Right lung (tissue), 5 donors: ENCODE measurements around the gene S100A10. TPM values are rescaled to one million over a fixed set of nuclear protein-coding genes. Genes with fewer than 3 reads are reported as not detected.

ENCODE experiments used
- DNase-seq, 2 donors: peaks; one replicate each; pipeline ENCODE4 v3.0.0-alpha.2; 2013
- polyA plus RNA-seq, 5 donors: library from polyadenylated mRNA; unstranded; fragments of 120-200 nt; gene quantifications; one replicate each; pipeline versions ENCODE4 v1.2.1 to v1.2.3, GENCODE V29; 2013; ENCODE audit warnings: inconsistent platforms in 1 of 5, low replicate concordance in 1 of 5; ENCODE audit not compliant: insufficient read length in 5 of 5, insufficient read depth in 1 of 5

The S100A10 gene
- polyA plus RNA-seq, 5 donors: 395 to 598 (median 451) TPM

DNA sequence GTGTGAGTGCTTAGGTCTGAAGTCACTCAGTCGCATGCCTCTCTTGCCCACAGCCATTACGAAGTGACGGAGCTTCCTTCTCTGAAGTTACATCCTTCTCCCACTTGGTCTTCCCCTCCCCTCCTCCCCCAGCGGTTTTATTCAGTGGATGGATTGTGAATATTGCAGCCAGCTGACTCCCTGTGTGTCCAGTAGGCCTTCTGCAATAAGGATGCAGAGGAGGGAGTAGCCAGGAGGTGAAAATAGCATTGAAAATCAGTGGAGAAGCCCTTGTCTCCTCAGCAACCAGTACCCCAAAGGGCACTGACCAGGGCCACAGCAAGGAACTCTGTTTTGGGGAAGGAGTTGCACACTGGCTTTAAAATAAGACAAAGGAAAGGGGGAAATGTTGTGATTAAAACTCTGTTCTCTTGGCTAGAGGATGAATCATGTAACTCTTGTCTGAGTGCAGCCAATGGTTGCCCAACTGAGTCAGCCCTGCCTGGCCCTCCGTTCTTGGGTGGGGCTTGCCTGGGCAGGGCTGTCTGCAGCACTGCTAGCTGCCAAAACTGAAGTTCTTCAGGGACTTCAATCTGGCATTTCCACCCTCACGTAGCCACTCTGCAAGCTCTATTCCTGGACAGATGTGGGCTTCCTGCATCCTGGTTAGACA, 4.3 kb downstream of the S100A10 start:
- DNase-seq: no peak

DNA sequence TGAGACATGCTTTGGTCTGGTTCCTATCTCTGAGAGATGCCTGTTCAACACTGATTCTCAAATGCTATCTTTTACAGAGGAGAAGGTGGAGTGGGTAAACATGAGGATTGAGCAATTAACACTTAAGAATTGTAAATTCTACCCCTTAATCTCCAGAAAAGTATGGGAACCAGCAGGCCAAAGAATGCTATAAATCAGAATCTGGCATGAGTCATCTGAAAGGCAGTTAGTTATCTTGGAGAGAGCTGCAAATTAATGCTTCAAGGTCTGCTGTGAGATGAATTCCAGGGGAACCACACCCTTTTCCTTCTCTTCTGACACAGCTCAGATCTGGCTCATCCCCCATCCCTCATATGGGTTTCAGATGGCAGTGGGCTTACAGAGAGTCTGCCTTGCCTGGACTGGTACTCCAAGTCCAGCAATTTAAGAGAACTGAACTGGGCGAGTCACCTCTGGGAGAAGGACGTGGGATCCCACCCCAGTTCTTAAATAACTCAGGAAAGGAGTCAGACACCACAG, 5.2 kb downstream of the S100A10 start:
- no peak for DNase-seq

DNA sequence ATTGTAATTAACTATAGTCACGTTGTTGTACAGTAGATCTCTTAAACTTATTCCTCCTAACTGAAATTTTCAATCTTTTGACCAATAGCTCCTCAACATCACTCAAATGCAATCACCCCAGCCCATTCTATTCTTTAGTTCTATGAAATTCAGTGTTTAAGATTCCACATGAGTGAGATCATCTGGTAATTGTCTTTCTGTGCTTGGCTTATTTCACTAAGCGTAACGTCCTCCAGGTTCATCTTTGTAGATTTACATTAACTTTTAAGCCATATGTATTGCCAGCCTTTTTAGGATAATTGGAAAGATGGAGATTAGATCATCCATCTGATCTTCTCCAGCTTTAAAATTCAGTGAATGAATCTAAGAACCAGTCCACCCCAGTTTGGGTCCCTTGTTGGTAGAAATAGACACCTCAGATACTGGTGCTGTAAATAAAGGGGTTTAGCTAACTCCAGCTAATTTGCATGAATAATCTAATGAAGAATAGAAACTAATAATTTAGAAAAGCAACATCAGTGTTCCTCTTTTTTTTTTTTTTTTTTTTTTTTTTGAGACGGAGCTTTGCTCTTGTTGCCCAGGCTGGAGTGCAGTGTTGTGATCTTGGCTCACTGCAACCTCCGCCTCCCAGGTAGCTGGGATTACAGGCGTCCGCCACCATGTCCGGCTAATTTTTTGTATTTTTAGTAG, 7.0 kb downstream of the S100A10 start:
- DNase-seq: no peak

DNA sequence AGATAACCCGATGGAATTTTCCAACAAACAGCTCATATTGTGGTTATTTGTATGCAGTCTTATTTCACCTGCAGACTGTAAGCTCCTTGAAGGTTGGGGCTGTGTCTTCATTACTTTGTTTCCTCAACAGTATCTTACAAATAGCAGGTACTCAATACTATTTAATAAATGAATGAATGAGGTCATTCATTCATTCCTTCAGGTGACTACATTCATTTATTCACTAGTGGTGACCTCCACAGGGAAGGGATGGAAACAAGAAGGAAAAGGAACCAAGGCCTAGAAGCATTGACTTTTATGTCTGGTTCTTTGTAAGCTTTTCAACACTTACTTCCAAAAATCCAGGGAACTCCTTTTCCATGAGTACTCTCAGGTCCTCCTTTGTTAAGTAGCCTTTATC, 7.9 kb downstream of the S100A10 start:
- DNase-seq: no peak

DNA sequence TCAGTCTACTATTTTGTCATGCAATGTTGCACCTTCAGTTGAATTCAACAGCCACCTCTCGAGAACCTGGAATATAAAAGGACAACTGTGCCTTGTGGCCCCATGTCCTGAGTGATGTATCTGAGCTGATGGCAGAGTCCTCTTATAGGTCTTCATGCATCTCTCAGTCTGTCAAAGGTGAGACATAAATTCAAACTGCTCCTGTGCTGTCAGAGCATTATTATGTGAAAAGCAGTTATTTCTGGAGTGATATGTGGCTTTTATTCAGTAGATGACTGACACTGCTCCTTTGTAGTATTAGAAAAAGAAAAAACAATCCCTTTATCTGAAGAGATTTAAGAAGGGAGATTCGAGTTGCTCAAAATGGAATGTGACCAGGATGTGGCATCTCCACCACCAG, 8.4 kb downstream of the S100A10 start:
- no peak for DNase-seq

DNA sequence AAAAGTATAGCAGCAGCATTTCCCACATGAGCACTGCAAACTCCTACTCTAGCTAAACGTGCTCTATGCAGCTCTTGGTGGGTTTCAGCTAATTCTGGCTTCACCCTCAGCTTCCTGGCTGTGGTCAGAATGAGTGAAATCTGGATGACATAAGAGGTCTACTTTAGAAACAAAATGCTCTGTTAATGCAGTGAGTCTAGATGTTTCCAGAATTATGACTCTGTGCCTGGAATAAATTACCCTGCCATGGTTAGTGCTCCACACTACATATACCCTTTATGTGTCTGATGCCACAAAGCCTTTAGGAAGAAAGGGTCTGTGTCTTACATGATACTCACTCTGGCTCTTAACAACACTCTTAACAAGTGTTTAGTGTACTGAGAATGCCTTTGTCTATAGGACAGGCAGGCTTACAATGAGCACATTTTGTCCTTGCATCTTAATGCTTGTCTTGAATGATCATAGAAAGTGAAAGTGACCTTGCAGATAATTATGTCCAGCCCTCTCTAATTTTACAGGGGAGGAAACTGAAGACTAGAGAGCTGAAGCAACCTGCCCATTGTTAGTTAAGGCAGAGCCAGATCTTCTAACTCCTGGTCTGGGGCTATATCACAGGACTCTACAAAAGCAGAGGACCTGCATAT, 9.2 kb downstream of the S100A10 start:
- DNase-seq: no peak

DNA sequence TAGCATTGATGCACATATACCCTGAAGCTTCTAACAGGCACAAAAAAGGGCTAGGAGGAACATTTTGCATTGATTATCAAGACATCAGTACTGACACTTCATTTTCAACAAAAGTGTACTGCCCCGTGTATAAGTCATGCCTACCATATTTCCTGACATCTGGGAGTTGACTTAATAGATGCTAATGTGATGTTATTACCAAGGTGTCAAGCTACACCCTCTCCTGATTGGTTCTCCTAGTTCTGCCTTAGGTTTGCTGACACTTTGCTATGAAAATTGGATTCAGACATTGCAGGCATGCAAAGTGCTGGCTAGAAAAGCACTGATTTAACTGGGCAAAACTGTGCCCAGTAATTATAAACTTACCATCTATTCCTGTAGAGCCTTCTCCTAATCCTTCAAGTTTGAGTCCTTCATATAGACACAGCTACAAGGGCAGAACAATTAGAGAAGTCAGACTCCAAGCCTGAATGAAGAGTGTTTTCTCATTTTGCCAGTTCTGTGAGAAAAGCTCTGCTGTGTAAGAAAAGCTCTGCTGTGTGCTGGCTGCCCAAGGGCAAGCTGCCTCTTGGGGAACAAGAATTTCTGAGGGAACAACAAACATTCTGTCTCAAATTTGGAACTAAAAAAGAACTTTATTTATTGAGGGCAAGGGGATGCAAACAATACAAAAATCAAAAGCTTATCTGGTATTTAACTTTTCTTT, 11.2 kb downstream of the S100A10 start:
- no peak for DNase-seq

DNA sequence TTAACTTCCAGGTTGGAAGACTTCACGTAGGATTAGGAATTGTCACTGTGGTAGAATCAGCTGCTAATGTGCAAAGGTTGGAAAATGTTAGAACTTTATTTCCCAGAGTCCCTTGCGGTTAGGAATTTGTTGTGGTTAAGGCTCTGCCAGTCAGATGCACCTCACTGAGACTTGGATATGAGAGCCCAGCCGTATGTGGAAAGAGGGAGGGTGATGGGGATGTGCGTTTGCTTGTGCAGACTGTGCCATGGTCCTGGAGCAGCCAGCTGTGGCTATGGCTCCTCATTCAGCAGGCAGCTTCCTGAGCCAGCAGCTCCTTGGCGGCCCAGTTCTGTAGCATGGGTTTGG, 12.5 kb downstream of the S100A10 start:
- no peak for DNase-seq

DNA sequence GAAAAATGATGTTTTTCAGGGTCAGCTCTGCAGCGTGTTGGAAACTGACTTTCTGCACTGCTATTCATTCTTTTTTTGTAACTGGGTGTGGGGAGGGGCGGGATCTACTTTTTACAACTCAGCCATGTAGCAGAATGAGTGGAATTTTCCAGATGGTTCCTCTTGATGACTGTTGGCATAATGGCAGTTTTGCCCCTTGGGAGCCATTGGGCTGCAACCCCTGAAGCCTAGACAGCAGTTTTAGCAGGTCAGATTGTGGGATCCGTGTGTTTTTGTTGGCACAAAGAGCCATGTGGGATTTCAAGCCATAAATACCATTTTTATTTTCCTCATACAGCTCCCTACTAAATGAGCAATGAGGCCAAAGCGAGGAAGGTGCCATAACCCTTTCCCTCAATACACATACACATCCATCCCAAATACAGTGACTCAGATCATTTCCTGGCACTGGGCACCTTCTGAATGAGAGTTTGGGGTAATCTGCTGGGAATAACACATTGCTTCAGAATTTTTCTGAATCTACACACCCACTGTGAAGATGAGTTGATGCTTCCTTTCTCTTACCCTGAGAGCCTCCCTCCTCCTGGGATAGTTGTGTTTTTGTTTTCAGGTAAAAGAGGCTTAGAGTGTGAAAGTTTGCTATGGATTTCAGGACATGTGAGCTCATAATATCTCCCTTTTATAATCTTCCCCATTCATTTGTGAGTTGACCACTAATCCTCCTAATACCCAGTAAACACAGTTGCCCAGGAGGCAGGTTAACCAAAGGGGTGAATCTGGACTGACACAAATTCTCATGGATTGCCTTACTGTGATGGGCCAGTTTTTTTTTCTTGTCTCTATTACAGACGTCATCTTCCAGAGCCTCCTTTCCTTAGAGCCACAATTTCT, 13.1 kb downstream of the S100A10 start:
- no peak for DNase-seq

DNA sequence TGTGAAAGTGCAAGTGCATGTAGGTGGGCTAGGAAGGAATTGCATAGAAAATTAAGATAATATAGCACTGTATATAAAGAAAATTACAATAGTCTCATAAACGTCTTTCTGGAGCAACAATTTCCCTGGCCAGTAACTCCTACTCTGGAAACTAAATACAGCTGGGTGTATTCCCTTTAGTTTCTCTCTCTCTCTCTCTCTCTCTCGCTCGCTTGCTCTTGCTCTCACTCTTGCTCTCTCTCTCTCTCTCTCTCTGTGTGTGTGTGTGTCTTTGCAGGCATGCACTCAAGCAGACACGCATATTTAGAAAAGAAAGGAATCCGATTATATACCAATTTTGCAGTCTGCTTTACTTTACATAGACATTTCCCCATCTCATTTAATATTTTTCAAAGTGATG, 14.7 kb downstream of the S100A10 start:
- no peak for DNase-seq

DNA sequence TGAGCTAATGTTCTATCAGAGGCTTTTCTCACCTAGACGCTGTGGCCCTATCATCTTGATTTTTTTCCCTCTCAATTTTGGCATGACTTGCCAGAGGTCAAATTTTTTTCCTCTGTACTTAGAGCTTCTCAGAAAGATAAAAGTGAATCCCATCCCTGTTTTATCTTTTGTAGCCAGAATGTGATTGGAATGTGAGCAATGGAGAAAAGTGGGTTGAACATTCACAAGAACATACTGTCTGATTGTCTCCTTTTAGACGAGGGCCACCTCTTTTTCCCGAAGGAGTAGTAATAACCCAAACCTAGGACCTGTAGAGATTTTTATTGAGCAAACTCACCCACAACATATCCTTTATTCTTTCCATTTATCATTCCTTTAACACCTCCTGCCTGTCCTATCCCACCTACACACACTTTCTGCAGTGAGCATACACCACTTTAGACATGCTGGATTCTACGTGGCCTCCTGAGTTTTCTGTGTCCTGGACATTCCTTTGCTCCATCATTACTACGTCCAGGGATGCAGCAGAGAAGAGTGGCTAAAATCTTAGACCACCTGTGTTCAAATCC, 15.9 kb downstream of the S100A10 start:
- no peak for DNase-seq

DNA sequence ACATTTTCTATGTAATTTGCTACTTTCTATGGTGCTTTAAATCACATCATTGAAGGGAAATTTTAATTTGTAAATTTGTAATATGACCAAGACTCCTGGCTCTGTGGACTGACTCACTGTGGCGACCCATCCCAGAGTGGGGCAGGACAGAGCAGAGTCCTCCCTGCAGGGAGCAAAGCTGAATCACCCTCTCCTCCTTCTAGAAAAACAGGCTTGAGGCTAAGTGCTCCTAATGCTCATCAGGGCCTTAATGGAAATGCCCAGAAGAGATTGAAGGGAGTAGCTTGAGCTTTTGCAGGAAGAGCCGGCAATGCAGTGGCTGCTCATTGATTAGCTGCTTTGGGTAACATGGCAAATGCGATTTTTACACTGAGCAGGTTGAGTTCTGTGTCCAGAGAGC, 16.8 kb downstream of the S100A10 start:
- no peak for DNase-seq

DNA sequence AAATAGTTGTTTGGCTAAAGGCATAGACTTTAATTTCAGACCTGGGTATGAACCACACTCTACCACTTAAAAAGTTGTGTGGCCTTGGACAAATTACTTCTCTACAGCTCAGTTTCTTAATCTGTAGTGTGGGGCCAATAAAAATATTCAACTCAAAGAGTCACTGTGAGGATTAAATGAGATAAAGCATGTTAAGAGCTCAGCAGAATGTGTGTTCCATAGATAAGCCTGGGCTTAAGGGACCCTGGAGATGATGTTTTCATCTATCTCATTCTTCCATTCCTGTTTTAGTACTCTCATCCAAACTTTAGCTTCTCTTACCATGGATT, 17.7 kb downstream of the S100A10 start:
- no peak for DNase-seq

DNA sequence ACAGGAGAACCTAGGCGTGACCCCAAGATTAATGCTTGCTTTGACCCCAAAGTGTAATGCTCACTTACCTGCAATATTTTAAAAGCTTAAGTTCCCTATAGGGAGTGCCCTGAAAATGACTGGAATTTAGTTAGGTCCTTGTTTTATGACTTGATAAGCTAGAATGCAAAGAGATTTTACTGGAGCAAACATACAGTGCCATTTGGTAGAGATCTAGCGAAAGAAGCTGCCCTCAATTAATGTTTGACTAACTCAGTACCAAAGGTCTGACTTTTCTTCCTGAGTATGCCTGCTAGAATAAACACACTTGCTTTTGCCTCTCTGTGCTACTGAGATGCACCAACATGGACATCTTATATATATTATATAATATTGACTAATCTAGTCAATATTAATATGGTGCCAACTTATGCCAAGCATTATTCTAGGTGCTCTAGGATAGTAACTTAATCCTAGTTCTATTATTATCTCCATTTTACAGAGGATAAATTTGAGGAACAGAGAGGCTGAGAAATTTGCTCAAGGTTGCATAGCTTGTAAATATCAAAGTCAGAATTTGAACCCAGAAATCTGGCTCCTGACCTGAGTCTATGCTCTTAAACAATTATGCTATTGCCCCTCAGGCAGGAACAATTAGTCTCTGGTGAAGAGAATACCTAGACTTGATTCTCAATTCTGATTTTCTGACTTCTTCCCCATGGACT, 18.2 kb downstream of the S100A10 start:
- no peak for DNase-seq

DNA sequence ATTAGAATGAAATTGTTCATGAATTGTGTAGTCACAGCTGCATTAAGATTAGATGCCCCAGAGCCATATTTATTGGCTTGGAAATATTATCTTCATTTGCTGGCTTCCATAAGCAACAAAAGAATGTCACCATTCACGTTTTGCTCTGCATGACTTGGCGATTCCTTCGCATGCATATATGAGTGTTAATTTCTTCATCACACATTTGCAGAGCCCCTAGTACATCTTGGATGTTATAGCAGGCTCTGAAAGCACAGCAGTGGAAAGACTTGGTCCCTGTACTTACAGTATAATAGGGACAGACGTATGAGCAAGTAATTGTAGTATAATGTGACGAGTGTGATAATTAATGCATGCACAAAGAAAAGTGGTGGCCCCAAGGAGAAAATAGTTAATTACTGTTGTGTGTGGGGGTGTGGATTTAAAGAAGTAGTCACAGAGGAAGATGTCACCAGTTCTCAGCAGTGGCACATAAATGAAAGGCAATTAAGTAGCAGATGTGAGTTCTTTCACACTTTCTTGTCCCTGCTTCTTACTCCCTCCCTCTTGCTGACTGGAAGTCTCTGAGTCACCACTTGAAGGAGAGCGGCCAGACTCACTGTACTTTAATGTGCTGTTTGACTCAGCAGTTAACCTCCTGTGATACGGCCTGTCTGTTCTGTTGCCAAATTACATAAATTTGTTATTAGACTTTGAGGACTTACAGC, 21.0 kb downstream of the S100A10 start:
- DNase-seq: peak; percentile 86 to 91

DNA sequence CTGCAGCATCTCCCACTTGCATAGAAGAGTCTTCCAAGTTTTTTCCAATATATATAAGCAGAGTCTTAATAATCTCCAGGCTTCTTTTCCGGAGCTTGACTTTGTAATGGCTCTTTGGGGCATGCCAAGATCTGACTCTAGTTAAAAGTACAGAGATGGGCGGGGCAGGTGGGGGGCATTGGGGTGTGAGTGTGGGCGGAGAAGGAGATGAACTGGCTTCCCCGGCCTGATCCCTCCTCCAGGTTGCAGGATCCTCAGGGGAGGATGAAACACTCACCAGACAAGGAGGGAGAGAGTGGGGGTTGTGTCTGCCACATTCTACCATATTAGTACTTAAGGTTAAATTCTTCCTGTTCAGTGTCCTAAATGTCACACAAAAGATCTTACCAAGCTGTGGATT, 23.0 kb downstream of the S100A10 start:
- DNase-seq: no peak

DNA sequence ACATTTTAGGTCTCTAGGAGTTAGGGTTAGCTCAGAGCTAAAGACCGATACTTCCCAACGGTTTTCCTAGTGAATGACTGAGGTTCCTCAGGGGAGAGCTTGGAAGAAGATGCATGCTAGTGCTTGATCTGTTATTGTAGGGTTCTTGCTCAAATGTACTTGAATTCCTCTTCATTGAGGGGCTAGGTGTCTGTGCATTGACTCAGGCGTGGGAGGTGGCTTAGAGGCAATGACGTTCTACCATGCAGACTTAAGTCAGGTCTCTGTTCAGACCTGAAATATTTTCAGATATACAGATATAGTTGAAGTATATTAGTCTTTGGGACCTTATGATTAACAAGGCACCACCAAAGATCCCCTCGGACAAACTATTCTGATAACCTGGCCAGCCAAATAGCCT, 23.5 kb downstream of the S100A10 start:
- DNase-seq: no peak

DNA sequence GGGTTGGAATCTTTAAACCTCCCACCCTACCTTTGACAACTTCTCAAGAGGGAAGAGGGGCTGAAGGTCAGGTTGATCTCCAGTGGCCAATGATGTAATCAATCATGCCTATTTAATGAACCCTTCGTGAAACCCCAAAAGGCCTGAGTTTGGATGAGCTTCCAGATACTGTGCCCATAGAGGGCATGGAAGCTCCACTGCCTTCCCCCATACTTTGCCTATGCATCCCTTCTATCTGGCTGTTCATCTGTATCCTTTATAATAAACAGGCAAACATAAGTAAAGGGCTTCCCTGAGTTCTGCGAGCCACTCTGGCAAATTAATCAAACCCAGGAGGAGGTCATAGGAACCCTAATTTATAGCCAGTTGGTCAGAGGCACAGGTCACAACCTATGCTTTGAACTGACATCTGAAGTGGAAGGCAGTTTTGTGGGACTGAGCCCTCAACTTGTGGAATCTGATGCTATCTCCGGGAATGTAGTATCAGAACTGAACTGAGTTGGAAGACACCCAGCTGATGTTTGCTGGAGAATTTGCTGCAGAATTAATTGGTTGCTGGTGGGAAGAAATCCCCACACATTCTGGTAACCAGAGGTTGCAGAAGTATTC, 24.8 kb downstream of the S100A10 start:
- DNase-seq: no peak

DNA sequence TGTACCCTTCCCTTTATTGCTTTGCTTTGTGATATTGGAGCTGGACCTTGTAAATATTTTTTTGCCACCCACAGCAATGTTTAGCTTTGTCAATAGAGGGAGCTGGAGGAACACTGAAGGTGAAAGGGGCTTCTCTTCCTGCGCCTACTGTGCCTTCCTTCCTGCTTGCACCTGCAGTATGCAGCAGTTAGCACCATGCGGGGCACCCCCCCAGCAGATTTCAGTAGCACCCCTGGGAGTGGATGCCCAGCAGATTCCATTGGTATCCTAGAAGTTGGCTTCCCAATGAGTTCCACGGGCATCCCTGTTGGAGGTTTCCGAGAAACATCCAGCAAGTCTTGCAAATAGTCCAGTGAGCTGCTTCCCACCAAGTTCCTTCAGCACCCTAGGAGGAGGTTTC, 25.6 kb downstream of the S100A10 start:
- no peak for DNase-seq

DNA sequence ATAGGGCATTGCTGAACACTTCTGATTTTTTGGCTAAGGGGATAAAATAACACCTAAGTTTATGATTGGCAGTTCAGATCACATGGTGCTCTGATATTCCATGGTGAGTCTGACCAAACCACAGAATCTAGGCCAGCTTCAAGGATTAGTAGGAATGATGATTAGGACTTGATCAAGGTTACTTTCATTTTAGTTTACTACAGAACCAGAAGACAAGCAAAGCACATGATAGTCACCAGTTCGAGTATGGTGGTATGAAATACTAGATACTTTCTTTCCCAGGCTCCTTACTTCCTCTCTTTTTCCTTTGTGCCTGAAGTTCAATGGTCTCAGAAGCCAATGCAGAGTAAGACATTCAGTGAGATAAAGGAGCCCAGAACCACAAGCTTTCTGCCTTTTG, 26.6 kb downstream of the S100A10 start:
- no peak for DNase-seq
